CD4-positive, alpha-beta T cell treated with Interferon gamma for 1 hour (primary cell): Measurements from ENCODE around the gene PCLAF.
A peak's percentile ranks its signal among the peaks of the same experiment; 100 is the strongest.
"Not testable (repeated sequence)": the region's sequence is repeated elsewhere in the genome, so short reads cannot be mapped to it uniquely, and the experiment has no call there.

Source experiments
- DNase-seq: peaks from one replicate; pipeline ENCODE4 v3.0.0-alpha.2; 2020

The PCLAF gene

DNA sequence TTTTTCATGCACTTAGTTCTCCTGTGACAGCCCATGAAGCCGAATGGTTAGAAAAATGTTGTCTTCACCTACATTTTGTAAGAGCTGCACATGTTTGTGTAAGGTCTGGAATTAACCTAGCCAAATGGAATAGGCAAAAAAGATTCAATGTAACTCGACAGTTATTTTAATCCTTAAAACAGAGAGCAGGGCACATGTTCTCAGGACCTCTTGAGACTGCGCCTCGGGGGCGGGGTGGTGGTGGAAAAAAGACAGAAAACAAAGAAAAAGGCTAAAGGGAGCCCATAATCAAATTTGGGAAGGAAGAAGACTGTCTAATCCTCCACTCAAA is 24.6 kb downstream of the PCLAF start:
- DNase-seq: no peak

- peak; percentile 93 for DNase-seq
These were observed 25.1 kb downstream of the PCLAF start, which contains the start of gene CSNK1G1 for GRCh38 chr15:64355944-64356709. Gene CSNK1G1, minus strand, starts transcription at chr15:64356173. Its CDS starts 55,674 bp downstream, at chr15:64300499.

- no peak for DNase-seq
These were observed 25.8 kb downstream of the PCLAF start for GRCh38 chr15:64355348-64355943.

DNA sequence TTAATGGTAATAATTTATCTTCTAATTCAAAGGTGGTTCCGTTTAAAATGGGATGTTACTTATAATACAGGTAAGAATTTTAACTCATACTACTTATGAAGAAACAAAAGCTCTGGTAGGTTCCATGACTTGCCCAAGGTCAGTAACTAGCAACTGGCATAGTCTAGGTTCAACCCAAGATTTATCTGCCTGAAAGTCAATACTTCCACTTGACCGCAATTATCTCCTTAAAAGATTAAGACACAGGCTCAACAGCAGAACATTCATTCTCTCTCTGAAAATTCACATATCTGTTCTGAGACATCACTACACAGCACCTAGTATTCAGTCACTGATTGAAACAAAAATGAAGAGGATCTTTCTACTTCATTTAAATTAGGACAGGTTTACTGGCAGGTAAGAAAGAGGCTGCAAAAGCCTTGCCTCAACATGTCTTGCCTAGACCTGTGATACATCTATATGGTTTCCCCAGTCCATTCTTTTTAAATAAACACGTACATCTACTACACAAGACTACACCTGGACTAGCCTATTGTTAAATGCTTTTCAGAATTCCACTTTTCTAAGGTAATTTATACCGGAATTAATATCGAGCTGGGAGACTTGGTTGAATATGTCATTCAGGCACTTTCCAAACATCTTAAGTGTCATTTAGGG is 26.4 kb downstream of the PCLAF start:
- no peak for DNase-seq

DNA sequence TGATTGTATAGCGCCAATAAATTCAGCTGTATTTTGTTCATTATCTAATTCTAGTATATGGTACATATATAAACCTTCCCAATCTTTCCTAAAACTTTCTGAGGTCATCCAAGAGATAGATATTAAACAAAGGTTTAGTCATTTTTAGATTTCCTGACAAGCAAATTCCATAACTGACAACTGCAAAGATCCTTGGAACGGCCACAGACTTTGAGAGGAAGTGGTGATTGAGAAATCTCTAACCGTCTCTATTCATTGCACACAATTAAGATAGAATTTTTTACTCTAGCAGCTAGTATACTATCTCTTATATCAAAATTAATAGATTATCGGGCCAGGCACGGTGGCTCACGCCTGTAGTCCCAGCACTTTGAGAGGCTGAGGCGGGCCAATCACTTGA is 30.0 kb downstream of the PCLAF start:
- DNase-seq: no peak

DNA sequence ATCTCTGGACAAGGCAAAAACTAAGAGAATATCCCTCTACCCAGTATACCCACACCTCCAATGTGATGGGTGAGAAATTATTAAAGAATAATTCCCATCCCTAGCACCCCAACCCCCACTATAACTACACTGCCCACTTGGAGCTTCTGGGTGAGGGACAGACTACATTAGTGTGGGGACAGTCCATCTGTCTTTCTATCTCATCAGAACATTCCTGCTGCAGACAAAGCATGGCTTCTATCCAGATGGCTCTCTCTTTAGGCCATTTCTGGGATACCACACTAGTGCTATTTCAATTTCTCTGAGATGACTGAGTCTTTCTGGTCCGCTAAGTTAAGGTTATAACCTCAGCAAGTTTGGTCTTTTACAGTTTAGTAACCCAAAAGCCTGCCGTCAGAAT is 31.9 kb downstream of the PCLAF start:
- DNase-seq: no peak

DNA sequence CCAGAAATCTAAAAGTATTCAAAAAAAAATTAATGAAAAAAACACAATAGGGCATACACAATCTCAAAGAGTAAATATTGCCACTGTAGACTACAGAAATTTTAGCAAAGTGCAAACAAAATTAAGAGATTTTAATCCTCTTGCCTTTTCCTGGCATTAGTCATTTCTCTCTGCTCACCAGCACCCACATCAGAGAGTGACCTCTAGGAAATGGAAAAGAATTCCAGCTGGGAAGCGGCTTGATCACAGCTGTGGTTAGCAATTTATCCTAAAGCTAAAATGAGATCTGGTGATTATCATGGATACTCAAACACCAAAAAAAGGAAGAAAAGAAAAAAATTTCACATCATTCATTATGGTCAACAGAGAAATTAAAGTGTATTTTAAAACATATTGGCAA is 32.8 kb downstream of the PCLAF start:
- no peak for DNase-seq

DNA sequence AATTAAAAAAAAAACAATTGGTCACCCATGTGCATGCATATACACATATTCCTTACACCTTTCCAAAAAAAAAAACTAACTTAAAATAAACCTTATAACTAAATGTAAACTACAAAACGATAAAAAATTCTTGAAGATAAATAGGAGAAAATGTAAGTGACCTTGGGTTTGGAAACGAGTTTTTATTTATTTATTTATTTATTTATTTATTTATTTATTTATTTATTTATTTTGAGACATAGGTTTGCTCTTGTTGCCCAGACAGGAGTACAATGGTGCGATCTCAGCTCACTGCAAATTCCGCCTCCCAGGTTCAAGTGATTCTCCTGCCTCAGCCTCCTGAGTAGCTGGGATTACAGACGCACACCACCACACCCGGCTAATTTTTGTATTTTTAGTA is 35.0 kb downstream of the PCLAF start:
- not testable (repeated sequence) for DNase-seq

DNA sequence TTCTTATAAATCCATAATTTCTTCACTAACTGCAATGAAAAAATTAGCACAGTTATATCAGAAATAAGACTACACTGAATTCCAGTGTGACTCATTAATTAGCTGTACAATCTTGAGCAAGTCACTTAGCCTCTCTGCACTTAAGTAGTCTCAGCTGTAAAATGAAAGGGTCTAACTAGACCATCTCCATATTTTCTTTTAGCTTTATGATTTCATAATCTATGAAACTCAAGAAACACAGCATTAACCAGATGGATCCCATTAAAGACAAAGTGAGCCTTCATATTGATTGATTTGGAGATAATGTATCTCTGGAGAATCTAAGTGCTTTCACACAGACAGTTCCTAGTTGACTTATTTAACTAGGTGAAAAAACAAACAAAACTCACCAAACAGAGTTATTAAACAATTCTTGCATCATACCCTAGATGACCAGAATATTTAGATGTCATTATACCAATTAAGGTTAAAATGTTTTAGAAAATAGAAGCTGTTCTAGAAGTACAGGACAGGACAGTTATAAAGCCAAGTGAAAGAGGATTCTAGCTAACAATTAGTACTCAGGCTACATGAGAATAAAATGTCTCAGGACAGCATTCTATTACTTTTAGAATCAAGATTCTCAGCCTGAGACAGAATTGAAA is 36.5 kb downstream of the PCLAF start:
- DNase-seq: no peak

DNA sequence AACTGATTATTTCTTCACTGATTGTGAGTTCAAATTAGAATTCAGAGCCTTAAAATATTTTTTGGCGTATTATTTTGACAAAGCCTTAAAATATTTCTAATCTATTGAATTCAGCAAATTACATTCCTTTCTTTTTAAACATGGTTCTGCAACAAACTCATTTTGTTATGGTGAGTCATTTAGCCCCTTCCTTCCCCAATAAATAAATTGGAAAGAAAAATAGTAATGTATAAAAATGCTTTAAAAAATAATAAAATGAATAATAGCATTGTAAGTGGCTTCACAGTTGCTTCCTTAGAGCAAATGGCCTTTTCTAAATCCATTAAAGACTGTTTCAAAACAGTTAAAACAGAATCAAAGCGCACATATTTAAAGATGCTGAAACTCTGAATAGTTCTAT is 37.4 kb downstream of the PCLAF start:
- DNase-seq: no peak

GRCh38 chr15:64343222-64343621 is 38.0 kb downstream of the PCLAF start:
- DNase-seq: no peak

GRCh38 chr15:64341961-64342360 is 39.3 kb downstream of the PCLAF start:
- no peak for DNase-seq

DNA sequence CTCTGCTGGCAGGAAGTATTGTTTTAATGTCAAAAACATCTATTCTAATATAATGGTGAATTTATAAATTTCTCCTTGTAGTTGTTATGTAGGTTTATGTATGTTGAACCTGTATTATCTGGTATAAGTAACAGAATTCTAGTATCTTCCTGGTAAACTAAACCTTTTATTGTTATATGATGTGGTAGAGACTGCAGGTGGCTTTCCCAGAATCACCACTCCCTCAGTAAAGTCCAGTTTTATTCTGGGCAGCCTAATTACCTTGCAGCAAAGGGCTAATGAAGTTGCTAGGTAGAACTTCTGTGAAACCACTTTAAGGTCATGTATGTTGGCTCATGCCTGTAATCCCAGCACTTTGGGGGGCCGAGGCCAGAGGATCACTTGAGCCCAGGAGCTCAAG is 40.9 kb downstream of the PCLAF start:
- DNase-seq: no peak

DNA sequence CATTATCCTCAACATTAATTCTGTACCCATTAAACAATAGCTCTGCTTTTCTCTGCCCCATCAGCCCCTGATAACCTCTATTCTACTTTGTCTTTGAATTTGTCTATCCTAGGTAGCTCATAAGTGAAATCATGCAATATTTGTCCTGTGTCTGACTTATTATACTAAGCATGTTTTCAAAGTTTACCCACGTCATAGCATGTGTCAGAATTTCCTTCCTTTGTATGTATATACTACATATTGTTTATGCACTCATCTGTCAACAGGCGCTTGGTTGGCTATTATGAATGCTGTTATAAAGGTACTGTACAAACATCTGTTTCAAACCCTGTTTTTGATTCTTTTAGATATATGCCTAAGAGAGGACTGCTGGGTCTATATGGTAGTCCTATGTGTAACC is 43.5 kb downstream of the PCLAF start:
- DNase-seq: no peak

DNA sequence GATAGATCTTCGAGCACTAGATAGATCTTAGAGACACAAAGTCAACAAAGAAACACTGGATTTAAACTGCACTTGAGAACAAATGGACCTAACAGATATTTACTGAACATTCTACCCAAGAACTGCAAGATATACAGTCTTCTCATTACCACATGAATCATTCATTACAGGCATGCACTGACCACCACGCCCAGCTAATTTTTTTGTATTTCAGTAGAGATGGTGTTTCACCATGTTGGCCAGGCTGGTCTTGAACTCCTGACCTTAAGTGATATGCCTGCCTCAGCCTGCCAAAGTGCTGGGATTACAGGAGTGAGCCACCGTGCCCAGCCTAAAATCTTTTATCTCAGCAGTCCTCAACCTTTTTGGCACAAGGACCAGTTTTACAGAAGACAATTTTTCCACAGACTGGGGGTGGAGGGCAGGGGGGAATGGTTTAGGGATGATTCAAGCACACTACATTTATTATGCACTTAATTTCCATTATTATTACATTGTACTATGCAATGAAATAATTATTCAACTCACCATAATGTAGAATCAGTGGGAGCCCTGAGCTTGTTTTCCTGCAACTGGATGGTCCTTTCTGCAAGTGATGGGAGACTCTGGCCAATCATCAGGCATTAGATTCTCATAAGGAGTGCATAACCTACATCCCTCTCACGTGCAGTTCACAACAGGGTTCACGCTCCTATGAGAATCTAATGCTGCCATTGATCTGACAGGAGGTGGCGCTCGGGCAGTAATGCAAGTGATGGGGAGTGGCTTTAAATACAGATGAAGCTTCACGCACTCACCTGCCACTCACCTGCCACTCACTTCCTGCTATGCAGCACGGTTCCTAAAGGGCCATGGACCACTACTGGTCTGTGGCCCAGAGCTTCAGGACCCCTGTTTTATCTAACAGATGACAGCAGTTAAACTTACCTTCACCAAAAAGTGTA is 47.0 kb downstream of the PCLAF start:
- peak; percentile 24 for DNase-seq

- DNase-seq: no peak
These were observed 47.7 kb downstream of the PCLAF start for GRCh38 chr15:64333516-64333915.

DNA sequence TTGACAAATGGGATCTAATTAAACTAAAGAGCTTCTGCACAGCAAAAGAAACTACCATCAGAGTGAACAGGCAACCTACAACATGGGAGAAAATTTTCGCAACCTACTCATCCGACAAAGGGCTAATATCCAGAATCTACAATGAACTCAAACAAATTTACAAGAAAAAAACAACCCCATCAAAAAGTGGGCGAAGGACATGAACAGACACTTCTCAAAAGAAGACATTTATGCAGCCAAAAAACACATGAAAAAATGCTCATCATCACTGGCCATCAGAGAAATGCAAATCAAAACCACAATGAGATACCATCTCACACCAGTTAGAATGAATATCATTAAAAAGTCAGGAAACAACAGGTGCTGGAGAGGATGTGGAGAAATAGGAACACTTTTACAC is 49.6 kb downstream of the PCLAF start:
- DNase-seq: not testable (repeated sequence)

- not testable (repeated sequence) for DNase-seq
These were observed 54.3 kb downstream of the PCLAF start for GRCh38 chr15:64326975-64327374.

GRCh38 chr15:64326458-64326857 is 54.8 kb downstream of the PCLAF start:
- not testable (repeated sequence) for DNase-seq

GRCh38 chr15:64324165-64324877 is 56.9 kb downstream of the PCLAF start:
- no peak for DNase-seq

GRCh38 chr15:64315216-64315615 is 66.0 kb downstream of the PCLAF start:
- DNase-seq: no peak

DNA sequence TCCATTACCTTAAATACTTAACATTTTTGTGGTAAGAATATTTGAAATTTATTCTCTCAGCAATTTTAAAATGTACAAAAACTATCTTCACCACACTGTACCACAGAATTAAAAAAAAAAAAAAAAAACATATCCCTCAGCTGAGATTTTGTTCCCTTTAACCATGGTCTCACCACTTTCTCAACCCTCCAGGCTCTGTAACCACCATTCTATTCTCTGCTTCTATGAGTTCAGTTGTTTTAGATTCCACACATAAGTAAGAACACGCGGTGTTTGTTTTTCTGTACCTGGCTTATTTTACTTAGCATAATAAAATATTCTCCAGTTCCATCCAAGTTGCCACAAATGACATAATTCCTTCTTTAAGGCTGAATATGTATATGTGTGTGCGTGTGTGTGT is 66.8 kb downstream of the PCLAF start:
- no peak for DNase-seq
